Omental fat pad (tissue), 4 donors: Measurements from ENCODE around the gene MAGEA1. TPM values are rescaled to one million over a fixed set of nuclear protein-coding genes. Genes with fewer than 3 reads are reported as not detected.
"Not testable (repeated sequence)": the region's sequence is repeated elsewhere in the genome, so short reads cannot be mapped to it uniquely, and the experiment has no call there.

Experiments
- ATAC-seq: fragments of 150-250 bp; one replicate; pipeline ENCODE4 v1.9.1; 2016; ENCODE audit warnings: mild to moderate bottlenecking, moderate library complexity; ENCODE audit not compliant: low FRiP score
- DNase-seq: peaks from one replicate; pipeline ENCODE4 v3.0.0-alpha.2; 2019; ENCODE audit warnings: low spot score
- total RNA-seq, 4 donors: library from RNA; depleted of rRNA; stranded (reverse); fragments of >200 nt; gene quantifications; one replicate each; pipeline ENCODE4 v1.1.0, GENCODE V29; 2016
- TF ChIP-seq, protein P1 (sequence below), 3 donors: fragments of 450-650 bp; IDR thresholded peaks; one replicate each; pipeline ENCODE4 v1.5.1; 2016 to 2017; ENCODE audit warnings: antibody characterized with exemption in 3 of 3, mild to moderate bottlenecking in 3 of 3, moderate library complexity in 2 of 3

MAGEA1 gene
- total RNA-seq = not detected

DNA sequence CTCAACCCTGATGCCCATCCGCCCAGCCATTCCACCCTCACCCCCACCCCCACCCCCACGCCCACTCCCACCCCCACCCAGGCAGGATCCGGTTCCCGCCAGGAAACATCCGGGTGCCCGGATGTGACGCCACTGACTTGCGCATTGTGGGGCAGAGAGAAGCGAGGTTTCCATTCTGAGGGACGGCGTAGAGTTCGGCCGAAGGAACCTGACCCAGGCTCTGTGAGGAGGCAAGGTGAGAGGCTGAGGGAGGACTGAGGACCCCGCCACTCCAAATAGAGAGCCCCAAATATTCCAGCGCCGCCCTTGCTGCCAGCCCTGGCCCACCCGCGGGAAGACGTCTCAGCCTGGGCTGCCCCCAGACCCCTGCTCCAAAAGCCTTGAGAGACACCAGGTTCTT is at the start of gene MAGEA1:
MAGEA1 (plus strand) TSS at position 154 of the 400 bp plus-strand sequence. CDS start 3,106 bp downstream, outside the sequence.
- ATAC-seq (no peak), DNase-seq (no peak)
- TF ChIP-seq, protein P1, sequence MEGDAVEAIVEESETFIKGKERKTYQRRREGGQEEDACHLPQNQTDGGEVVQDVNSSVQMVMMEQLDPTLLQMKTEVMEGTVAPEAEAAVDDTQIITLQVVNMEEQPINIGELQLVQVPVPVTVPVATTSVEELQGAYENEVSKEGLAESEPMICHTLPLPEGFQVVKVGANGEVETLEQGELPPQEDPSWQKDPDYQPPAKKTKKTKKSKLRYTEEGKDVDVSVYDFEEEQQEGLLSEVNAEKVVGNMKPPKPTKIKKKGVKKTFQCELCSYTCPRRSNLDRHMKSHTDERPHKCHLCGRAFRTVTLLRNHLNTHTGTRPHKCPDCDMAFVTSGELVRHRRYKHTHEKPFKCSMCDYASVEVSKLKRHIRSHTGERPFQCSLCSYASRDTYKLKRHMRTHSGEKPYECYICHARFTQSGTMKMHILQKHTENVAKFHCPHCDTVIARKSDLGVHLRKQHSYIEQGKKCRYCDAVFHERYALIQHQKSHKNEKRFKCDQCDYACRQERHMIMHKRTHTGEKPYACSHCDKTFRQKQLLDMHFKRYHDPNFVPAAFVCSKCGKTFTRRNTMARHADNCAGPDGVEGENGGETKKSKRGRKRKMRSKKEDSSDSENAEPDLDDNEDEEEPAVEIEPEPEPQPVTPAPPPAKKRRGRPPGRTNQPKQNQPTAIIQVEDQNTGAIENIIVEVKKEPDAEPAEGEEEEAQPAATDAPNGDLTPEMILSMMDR (IDR thresholded peaks at IDR 0.05) = no peak

DNA sequence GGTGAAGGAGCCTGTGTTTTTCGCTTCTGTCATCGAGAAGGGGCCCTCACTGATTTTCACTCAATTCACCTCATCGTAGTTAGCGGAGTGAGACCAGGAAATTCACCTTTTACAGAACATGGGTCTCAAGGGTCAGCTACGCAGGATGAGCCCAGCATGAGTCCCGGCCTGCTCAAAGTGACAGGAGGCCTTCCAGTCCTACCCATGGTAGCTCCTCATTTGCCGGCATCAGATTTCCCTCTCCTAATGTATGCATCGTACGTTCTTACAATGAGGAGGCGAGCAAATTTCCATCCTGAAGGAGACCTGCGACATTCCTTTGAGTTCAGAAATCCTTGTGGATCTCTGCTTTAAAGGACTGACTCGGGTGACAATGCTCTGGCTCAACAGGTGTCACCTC is 46.2 kb upstream of the MAGEA1 start:
- not testable (repeated sequence) for DNase-seq, ATAC-seq

DNA sequence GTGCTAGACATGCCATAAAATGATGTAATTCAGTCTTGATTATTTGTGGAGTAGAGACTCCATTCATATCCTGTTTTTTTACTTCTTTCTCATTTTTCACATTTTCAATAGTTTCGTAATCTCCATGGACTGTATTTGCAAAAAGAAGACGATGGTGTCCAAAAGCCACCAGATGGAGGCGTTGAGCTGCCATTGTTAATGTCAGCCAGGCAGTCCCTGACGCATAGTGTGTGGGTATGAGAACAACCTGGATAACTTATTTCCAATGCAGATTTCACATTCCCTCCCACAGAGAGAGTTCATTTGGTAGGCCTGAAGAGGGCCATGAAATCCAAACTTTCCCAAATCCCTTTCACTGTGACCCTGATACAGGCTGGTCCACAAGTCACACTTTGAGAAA is 40.0 kb upstream of the MAGEA1 start:
- DNase-seq, ATAC-seq: not testable (repeated sequence)

DNA sequence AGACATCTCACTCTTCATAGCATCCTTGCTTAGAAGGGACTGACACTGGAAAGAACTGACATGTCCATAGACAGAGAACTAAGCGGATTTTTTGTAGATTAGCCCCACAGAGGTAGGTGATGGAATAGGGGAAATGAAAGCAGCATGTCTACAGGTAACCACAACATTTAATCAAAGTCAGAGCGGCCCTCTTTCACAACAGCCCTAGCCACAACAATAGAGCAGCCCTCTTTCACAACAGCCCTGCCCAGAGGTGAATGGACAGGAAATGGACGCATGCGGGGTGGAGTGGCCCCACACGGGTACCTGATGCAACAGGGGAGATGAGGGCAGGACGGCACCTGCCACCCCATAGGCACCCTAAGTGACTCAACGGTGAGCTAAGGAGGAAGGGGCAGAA is 32.8 kb upstream of the MAGEA1 start:
- ATAC-seq, DNase-seq: not testable (repeated sequence)

DNA sequence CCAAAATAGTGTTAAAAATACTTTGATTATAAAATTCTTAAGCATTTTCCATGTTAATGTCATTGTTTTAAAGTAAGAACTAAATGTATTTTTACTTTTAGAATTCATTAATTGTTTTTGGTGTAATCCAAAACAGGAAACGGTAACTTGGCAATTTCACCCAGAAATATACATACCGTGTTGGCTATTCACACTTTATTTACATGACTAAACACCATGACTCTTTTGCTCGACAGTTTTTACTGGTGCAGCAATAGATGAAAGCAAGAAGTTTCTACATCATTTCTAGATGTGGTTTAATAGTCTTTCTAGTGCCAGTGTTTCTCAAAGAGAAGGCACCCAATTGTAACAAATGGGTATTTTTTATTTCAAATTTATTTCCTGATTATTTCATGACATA is 25.6 kb upstream of the MAGEA1 start:
- TF ChIP-seq, protein P1 (IDR thresholded peaks at IDR 0.05) = no peak
- ATAC-seq (no peak), DNase-seq (no peak)

- DNase-seq (no peak), ATAC-seq (no peak)
- TF ChIP-seq, protein P1 (IDR thresholded peaks at IDR 0.05) = no peak
Observed at GRCh38 chrX:153157450-153157849, 21.6 kb upstream of the MAGEA1 start.

DNA sequence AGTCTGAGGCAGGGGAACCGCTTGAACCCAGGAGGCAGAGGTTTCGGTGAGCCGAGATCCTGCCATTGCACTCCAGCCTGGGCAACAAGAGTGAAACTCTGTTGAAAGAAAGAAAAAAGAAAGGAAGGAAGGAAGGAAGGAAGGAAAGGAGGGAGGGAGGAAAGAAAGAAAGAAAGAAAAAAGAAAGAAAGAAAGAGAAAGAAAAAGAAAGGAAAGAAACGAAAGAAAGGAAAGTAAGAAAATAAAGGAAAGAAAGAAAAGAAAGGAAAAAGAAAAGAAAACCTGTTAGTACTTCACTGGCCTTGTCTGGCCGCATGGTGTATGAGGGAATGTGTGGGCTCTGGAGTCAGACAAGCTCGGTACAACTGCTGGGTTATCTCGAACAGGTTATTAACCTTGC is 20.8 kb upstream of the MAGEA1 start:
- DNase-seq = no peak
- TF ChIP-seq, protein P1 (IDR thresholded peaks at IDR 0.05) = no peak
- no peak for ATAC-seq

DNA sequence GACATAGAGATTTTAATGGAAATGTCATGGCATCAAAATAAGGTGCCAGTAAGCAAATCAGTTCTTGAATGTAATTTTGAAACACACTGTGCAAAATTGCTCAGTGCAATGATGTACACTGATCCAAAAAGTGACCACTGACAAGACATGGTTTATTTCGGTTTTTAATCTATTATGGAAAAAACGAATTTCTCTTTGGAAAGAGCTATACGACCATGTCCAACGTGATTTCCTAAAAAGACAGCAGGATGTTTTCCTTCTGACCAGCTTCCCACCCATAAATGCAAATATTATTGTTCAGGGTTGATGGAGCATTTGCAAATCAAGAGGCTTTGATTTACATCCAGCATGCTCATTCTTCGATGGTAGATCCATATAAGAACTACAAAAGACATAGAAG is 17.1 kb upstream of the MAGEA1 start:
- no peak for ATAC-seq
- TF ChIP-seq, protein P1 (IDR thresholded peaks at IDR 0.05) = no peak

DNA sequence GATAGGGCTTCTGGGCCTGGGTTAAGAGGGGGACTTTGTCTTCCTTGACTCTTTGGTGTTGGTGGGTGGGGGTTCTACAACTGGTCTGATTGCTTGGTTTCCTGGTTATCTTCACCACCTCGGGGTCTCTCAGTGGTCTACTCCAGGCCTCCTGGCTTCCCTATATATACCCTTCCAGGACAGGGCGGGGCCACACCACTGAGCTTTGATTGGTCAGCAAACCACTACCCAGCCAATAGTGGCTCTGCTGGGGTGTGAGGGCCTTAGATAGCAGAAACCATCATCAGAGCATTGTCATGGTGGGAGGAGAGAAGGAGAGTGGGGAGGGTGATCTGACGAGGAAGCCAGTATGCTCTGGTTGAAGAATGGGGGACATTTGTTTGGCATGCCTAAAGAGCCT is 14.4 kb upstream of the MAGEA1 start:
- TF ChIP-seq, protein P1 (IDR thresholded peaks at IDR 0.05) = no peak
- ATAC-seq (no peak), DNase-seq (no peak)

More for the DNA sequence above, 17.1 kb upstream of the MAGEA1 start:
- DNase-seq = no peak

DNA sequence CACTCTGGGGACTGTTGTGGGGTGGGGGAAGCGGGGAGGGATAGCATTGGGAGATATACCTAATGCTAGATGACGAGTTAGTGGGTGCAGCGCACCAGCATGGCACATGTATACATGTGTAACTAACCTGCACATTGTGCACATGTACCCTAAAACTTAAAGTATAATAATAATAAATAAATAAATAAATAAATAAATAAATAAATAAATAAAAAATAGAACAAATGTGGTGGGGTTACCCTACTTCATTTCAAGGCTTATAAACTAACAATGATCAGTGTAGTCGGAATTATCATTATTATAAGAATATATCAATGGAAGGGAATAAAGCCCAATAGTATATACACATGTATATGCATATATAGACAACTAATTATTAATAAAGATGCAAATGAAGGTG is 10.7 kb upstream of the MAGEA1 start:
- not testable (repeated sequence) for DNase-seq, ATAC-seq
